Prostate gland (tissue), 2 donors: ENCODE results near the gene IMMP2L. TPM values are rescaled to one million over a fixed set of nuclear protein-coding genes. Genes with fewer than 3 reads are reported as not detected.

Source experiments
- DNase-seq: peaks from one replicate; pipeline ENCODE4 v3.0.0-alpha.2; 2019; ENCODE audit warnings: low spot score
- H3K27ac ChIP-seq, 2 donors: fragments of 200-600 bp; sonication (generic); 2 replicates each; pipeline ENCODE4 v1.5.1; 2017 to 2019
- H3K27me3 ChIP-seq: fragments of 200-600 bp; sonication (generic); replicated peaks from 2 replicates; pipeline ENCODE4 v1.5.1; 2019; ENCODE audit not compliant: insufficient read depth
- H3K36me3 ChIP-seq, 2 donors: fragments of 200-600 bp; sonication (generic); 1 replicate in 1 of 2; 2 replicates in 1 of 2; pipeline versions ENCODE4 v1.5.1 to v1.8.1; 2017 to 2019
- H3K4me1 ChIP-seq: fragments of 200-600 bp; sonication (generic); replicated peaks from 2 replicates; pipeline ENCODE4 v1.5.1; 2019
- H3K4me3 ChIP-seq, 2 donors: fragments of 200-600 bp; sonication (generic); 2 replicates each; pipeline ENCODE4 v1.5.1; 2017 to 2019
- H3K9me3 ChIP-seq: fragments of 200-600 bp; sonication (generic); 2 replicates; pipeline ENCODE4 v1.5.1; 2017
- CTCF ChIP-seq, 4 experiments: fragments of 200-600 bp in 2 of 4; fragments of 450-650 bp in 2 of 4; sonication (generic) in 2 of 4; IDR thresholded peaks; 1 replicate in 3 of 4; 2 replicates in 1 of 4; pipeline ENCODE4 v1.5.1; 2016 to 2019; ENCODE audit warnings: antibody characterized with exemption in 4 of 4, mild to moderate bottlenecking in 2 of 4, moderate library complexity in 2 of 4
- POLR2A ChIP-seq: fragments of 450-650 bp; IDR thresholded peaks from one replicate; pipeline ENCODE4 v1.6.1; 2016; ENCODE audit warnings: antibody characterized with exemption, mild to moderate bottlenecking
- POLR2AphosphoS5 ChIP-seq: sonication (generic); formaldehyde crosslinking; IDR thresholded peaks from one replicate; pipeline ENCODE4 v1.6.1; 2017; ENCODE audit warnings: antibody characterized with exemption
- WGBS: methylation state at CpG from one replicate; pipeline ENCODE4 v1.1.5; 2018; 5-methylcytosine and 5-hydroxymethylcytosine counted together
- intact Hi-C: fragments of 100-400 bp; cut with DNase I; formaldehyde crosslinking; loops from one replicate; pipeline ENCODE4 v1.14.2; 2022
- total RNA-seq, 2 donors: library from RNA; depleted of rRNA; stranded (reverse); fragments of >200 nt; gene quantifications; one replicate each; pipeline ENCODE4 v1.1.0, GENCODE V29; 2016

IMMP2L gene
- total RNA-seq, 2 donors from 2014 or later, result 16.9 to 20.4 TPM

DNA sequence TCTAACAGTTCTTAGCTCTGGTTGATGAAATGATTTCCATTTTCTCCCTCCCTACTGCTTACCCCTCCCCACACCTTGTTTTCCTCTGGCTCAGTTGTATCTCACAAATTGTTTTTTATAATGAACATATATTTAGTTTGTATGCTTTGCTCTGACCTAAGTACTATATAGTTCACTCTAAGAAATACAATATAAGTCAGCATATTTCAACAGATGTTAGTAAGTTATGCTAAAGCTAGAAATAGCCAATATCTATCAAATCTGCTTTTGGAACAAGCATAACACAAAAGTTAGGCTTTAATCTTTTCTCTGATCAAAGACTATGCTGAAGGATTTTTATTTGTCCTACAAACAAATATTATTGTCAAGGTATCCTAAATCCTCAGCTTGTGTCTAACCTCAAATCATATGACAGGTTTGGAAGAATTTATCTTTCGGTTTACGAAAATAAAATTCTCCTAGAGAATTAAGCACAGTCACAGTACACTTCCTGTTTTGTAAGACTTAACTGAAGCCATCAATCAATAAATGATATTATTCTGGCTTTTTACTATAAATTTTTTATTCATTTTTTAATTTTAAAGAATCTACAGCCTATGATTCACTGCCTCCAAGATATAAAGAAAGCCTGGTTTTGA is 67.0 kb downstream of the IMMP2L start:
- no peak for DNase-seq
- Histone ChIP-seq H3K27ac (no peak overlapping the region), H3K4me3 (no peak overlapping the region), H3K4me1 (no peaks in the 10 kb centered on the region), H3K36me3 (no peaks in the 10 kb centered on the region), H3K9me3 (no peaks in the 10 kb centered on the region), H3K27me3 (no peaks in the 10 kb centered on the region)
- no peak for TF ChIP-seq CTCF (IDR thresholded peaks at IDR 0.05)
- TF ChIP-seq POLR2AphosphoS5, result no peak
- WGBS, result 89% methylated on average over 2 of the region's 2 CpGs
- intact Hi-C loops, result no loop called here

- WGBS, result 82% methylated on average over 2 of the region's 2 CpGs
- H3K27me3 ChIP-seq, result no peaks in the 10 kb centered on the region
- no peaks in the 10 kb centered on the region for H3K36me3 ChIP-seq
- H3K27ac ChIP-seq, result no peak overlapping the region
- DNase-seq, result no peak
- TF ChIP-seq POLR2AphosphoS5 (no peak), CTCF (IDR thresholded peaks at IDR 0.05) (no peak), POLR2A (no peak)
- H3K4me1 ChIP-seq, result peaks cover under 1% of the 10 kb centered on the region
- H3K4me3 ChIP-seq, result no peak overlapping the region
- no peaks in the 10 kb centered on the region for H3K9me3 ChIP-seq
- intact Hi-C loops, result no loop called here
Observed at GRCh38 chr7:111492234-111492633, 70.1 kb downstream of the IMMP2L start.

GRCh38 chr7:111486472-111487142 is 75.7 kb downstream of the IMMP2L start:
- Histone ChIP-seq H3K9me3 (no peaks in the 10 kb centered on the region), H3K4me1 (peaks cover 5% of the 10 kb centered on the region), H3K27ac (no peak overlapping the region), H3K4me3 (no peak overlapping the region), H3K27me3 (no peaks in the 10 kb centered on the region), H3K36me3 (no peaks in the 10 kb centered on the region)
- DNase-seq, result no peak
- intact Hi-C loops, result loop anchor here (1.0 to 10.0 kb wide), 2 partner anchors 393 to 1642 kb away; no protein-coding TSS in a partner anchor
- TF ChIP-seq CTCF (IDR thresholded peaks at IDR 0.05) (peak in 3 of 4 experiments; percentile 54 to 75 (median 73)), POLR2A (no peak), POLR2AphosphoS5 (no peak)

DNA sequence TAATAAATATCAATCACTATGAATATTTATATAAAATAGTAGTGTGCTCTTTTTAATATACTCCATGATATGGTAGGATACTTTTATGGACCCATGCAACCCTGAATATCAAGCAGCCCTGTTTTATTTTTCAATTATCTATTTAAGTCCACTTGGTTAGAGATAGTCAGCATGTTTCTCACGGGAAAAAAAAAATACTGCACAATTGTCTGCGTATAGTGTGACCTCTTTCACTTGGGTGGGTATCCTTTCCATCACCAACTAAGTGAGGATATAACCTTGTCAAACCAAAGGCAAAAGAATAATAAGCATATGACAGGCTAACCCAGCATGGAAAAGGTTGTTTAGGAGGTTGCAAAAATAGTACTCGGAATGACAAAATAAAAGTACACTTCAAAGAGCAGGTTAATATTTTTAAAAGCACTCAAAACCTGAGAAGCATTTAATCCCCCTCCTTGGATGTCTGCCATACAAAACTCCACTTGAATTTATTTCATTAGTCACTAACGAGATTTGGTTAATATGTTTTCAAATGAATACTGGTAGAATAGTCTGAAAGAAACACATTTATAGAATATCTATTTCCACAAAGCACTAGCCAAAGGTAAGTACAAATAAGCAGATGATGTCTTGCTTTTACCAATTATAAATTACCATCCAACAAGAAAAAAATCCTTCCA is 76.5 kb downstream of the IMMP2L start:
- WGBS, result 79% methylated on average over 4 of the region's 4 CpGs
- TF ChIP-seq CTCF (IDR thresholded peaks at IDR 0.05) (no peak), POLR2AphosphoS5 (no peak), POLR2A (no peak)
- Histone ChIP-seq H3K4me1 (peaks cover 5% of the 10 kb centered on the region), H3K27ac (no peak overlapping the region), H3K9me3 (no peaks in the 10 kb centered on the region), H3K36me3 (no peaks in the 10 kb centered on the region), H3K27me3 (no peaks in the 10 kb centered on the region), H3K4me3 (no peak overlapping the region)
- no peak for DNase-seq
- intact Hi-C loops, result loop anchor here (1.0 to 10.0 kb wide), 2 partner anchors 393 to 1641 kb away; no protein-coding TSS in a partner anchor
